HCT116 (cell line): ENCODE measurements around the gene RGS6. TPM values are rescaled to one million over a fixed set of nuclear protein-coding genes. Genes with fewer than 3 reads are reported as not detected.

Experiments
- ATAC-seq: fragments of 200-7000 bp; cut with Tn5 transposase; 2 replicates; pipeline ENCODE4 v1.9.1; 2020; ENCODE audit warnings: mild to moderate bottlenecking, moderate library complexity
- BruUV-seq: library from RNA; stranded (reverse); fragments of 400-500 nt; replicated peaks from 2 replicates; lab custom pipeline; 2021; lab: Mats Ljungman, UMichigan
- CTCF ChIA-PET: fragments of 300-600 bp; sonication (Branson Sonifier 250); formaldehyde crosslinking; loops from one replicate; lab custom pipeline; 2021; ENCODE audit warnings: antibody characterized with exemption; lab: Charles Lee
- POLR2A ChIA-PET: fragments of 300-600, 350-600 bp; sonication (Branson Sonifier 250); formaldehyde crosslinking; loops from one replicate; lab custom pipeline; 2021; ENCODE audit warnings: antibody characterized with exemption; lab: Charles Lee
- RAD21 ChIA-PET, 2 experiments: fragments of 300-600 bp; sonication (Branson Sonifier 250); formaldehyde crosslinking; loops; one replicate each; lab custom pipeline; 2023; ENCODE audit warnings: low total read pairs in 2 of 2; ENCODE audit not compliant: uncharacterized antibody in 2 of 2, unreplicated experiment in 2 of 2, low non-redundant PET in 1 of 2; lab: Charles Lee
- DNase-seq: peaks from one replicate; pipeline ENCODE4 v3.0.0-alpha.2; 2010; ENCODE audit warnings: low read depth, low spot score
- H2AFZ ChIP-seq: fragments of 200-600 bp; shearing (Covaris generic), sonication (generic); 2 replicates; pipeline ENCODE4 v1.6.1; 2017; ENCODE audit warnings: low read depth, mixed run types, mixed read lengths, antibody characterized with exemption, low read length; ENCODE audit not compliant: poor library complexity, severe bottlenecking
- H3K27ac ChIP-seq: 2 replicates; pipeline ENCODE4 v1.5.1; 2012; ENCODE audit warnings: low read depth, low read length
- H3K27me3 ChIP-seq: fragments of 200-600 bp; sonication (generic); 2 replicates; pipeline ENCODE4 v1.6.1; 2016; ENCODE audit warnings: mixed run types, low read length, mixed read lengths; ENCODE audit not compliant: insufficient read depth
- H3K36me3 ChIP-seq, 2 experiments: fragments of 200-500 bp in 1 of 2; fragments of 200-600 bp in 1 of 2; sonication (Bioruptor generic) in 1 of 2; sonication (generic) in 1 of 2; 2 replicates each; pipeline versions ENCODE4 v1.5.1 to v1.6.1; 2014 to 2016; ENCODE audit warnings: low read length in 2 of 2, inconsistent platforms in 1 of 2, mixed read lengths in 1 of 2, mixed run types in 1 of 2; ENCODE audit not compliant: insufficient read depth in 2 of 2, control insufficient read depth in 1 of 2
- H3K4me1 ChIP-seq, 2 experiments: fragments of 200-600 bp in 1 of 2; sonication (generic) in 1 of 2; 2 replicates each; pipeline versions ENCODE4 v1.5.1 to v1.6.1; 2012 to 2017; ENCODE audit warnings: low read length in 2 of 2, inconsistent platforms in 1 of 2, mild to moderate bottlenecking in 1 of 2, mixed read lengths in 1 of 2, mixed run types in 1 of 2, moderate library complexity in 1 of 2; ENCODE audit not compliant: insufficient read depth in 2 of 2, control insufficient read depth in 1 of 2
- H3K4me2 ChIP-seq: fragments of 200-600 bp; sonication (generic); 2 replicates; pipeline ENCODE4 v1.6.1; 2017; ENCODE audit warnings: mixed run types, low read length, mixed read lengths
- H3K4me3 ChIP-seq, 2 experiments: fragments of 200-600 bp in 1 of 2; sonication (generic) in 1 of 2; replicated peaks in 1 of 2; 2 replicates each; pipeline ENCODE4 v1.5.1; 2011 to 2016; ENCODE audit warnings: low read length in 2 of 2, control low read depth in 1 of 2, low read depth in 1 of 2, mild to moderate bottlenecking in 1 of 2, mixed read lengths in 1 of 2, mixed run types in 1 of 2
- H3K79me2 ChIP-seq: fragments of 200-600 bp; sonication (generic); 2 replicates; pipeline ENCODE4 v1.6.1; 2017; ENCODE audit warnings: mild to moderate bottlenecking, mixed run types, low read length, moderate library complexity, mixed read lengths; ENCODE audit not compliant: insufficient read depth
- H3K9ac ChIP-seq: fragments of 200-600 bp; sonication (generic); 2 replicates; pipeline ENCODE4 v1.6.1; 2016; ENCODE audit warnings: low read length, mixed read lengths
- H3K9me2 ChIP-seq: fragments of 200-600 bp; sonication (generic), shearing (Covaris generic); 2 replicates; pipeline ENCODE4 v1.6.1; 2017; ENCODE audit warnings: mixed run types, mild to moderate bottlenecking, moderate library complexity; ENCODE audit not compliant: insufficient read depth
- H3K9me3 ChIP-seq, 2 experiments: fragments of 200-500 bp in 1 of 2; fragments of 200-600 bp in 1 of 2; sonication (Bioruptor generic) in 1 of 2; sonication (generic) in 1 of 2; 2 replicates each; pipeline ENCODE4 v1.6.1; 2014 to 2017; ENCODE audit warnings: low read length in 2 of 2, mixed read lengths in 2 of 2, inconsistent platforms in 1 of 2, low read depth in 1 of 2, mild to moderate bottlenecking in 1 of 2, mixed run types in 1 of 2, moderate library complexity in 1 of 2; ENCODE audit not compliant: control insufficient read depth in 1 of 2, insufficient read depth in 1 of 2
- H4K20me1 ChIP-seq: fragments of 200-600 bp; sonication (generic), shearing (Covaris generic); 2 replicates; pipeline ENCODE4 v1.6.1; 2017; ENCODE audit warnings: mixed run types, mild to moderate bottlenecking, moderate library complexity; ENCODE audit not compliant: insufficient read depth
- ATF3 ChIP-seq: IDR thresholded peaks from 2 replicates; pipeline ENCODE4 v1.6.1; 2012
- CEBPB ChIP-seq: IDR thresholded peaks from 2 replicates; pipeline ENCODE4 v1.6.1; 2012; ENCODE audit warnings: low read depth
- EGR1 ChIP-seq: IDR thresholded peaks from 2 replicates; pipeline ENCODE4 v1.6.1; 2012; ENCODE audit warnings: low read depth
- ELF1 ChIP-seq: IDR thresholded peaks from 2 replicates; pipeline ENCODE4 v1.6.1; 2012; ENCODE audit warnings: low read depth, borderline replicate concordance
- EZH2 ChIP-seq: fragments of 200-600 bp; sonication (generic); IDR thresholded peaks from 2 replicates; pipeline ENCODE4 v1.6.1; 2017; ENCODE audit warnings: antibody characterized with exemption, mixed run types
- EZH2phosphoT487 ChIP-seq: fragments of 200-600 bp; IDR thresholded peaks from 2 replicates; pipeline ENCODE4 v1.6.1; 2018; ENCODE audit warnings: antibody characterized with exemption, borderline replicate concordance
- FOSL1 ChIP-seq: IDR thresholded peaks from 2 replicates; pipeline ENCODE4 v1.6.1; 2012; ENCODE audit warnings: low read depth
- POLR2A ChIP-seq: IDR thresholded peaks from 2 replicates; pipeline ENCODE4 v1.7.0; 2011; ENCODE audit warnings: borderline replicate concordance; ENCODE audit not compliant: insufficient read depth, insufficient read length; ENCODE audit errors: extremely low read depth
- RAD21 ChIP-seq: IDR thresholded peaks from 2 replicates; pipeline ENCODE4 v1.6.1; 2012; ENCODE audit warnings: low read depth, mild to moderate bottlenecking
- REST ChIP-seq: IDR thresholded peaks from 2 replicates; pipeline ENCODE4 v1.6.1; 2012; ENCODE audit warnings: low read depth
- SP1 ChIP-seq: IDR thresholded peaks from 2 replicates; pipeline ENCODE4 v1.6.1; 2012; ENCODE audit warnings: low read depth
- SRF ChIP-seq: IDR thresholded peaks from 2 replicates; pipeline ENCODE4 v1.6.1; 2012; ENCODE audit warnings: low read depth
- TCF7L2 ChIP-seq: IDR thresholded peaks from 2 replicates; pipeline ENCODE4 v1.7.0; 2011; ENCODE audit warnings: borderline replicate concordance, inconsistent platforms; ENCODE audit not compliant: insufficient read depth, insufficient read length; ENCODE audit errors: extremely low read depth
- ZBTB33 ChIP-seq: IDR thresholded peaks from 2 replicates; pipeline ENCODE4 v1.6.1; 2011; ENCODE audit warnings: mild to moderate bottlenecking, low read length, moderate library complexity; ENCODE audit not compliant: insufficient replicate concordance; ENCODE audit errors: extremely low read depth
- ZFX ChIP-seq: fragments of 450-650 bp; IDR thresholded peaks from 2 replicates; pipeline ENCODE4 v1.6.1; 2017
- ZNF274 ChIP-seq: fragments of 200-500 bp; sonication (Bioruptor generic); IDR thresholded peaks from 2 replicates; pipeline ENCODE4 v1.6.1; 2014; ENCODE audit warnings: mild to moderate bottlenecking, low read depth, low read length, inconsistent platforms
- intact Hi-C: fragments of 100-400 bp; cut with micrococcal nuclease; formaldehyde crosslinking; loops from 2 replicates; pipeline ENCODE4 v1.10.0; 2022
- total RNA-seq: library from RNA; stranded (reverse); gene quantifications from one replicate; pipeline ENCODE4 v1.2.1, GENCODE V29; 2021; ENCODE audit not compliant: unreplicated experiment

Gene RGS6
- total RNA-seq, 1 experiment from 2014 or later = 4.7 TPM

GRCh38 chr14:72434856-72435255, 502.6 kb downstream of the RGS6 start:
- Histone ChIP-seq H2AFZ (no peak overlapping the region), H3K4me3 (no peak overlapping the region), H4K20me1 (no peaks in the 10 kb centered on the region), H3K4me2 (no peak overlapping the region), H3K9ac (no peak overlapping the region), H3K79me2 (no peaks in the 10 kb centered on the region), H3K27me3 (no peaks in the 10 kb centered on the region; the same call in 1 of the 2 replicates), H3K4me1 (peaks cover 2 to 6% of the 10 kb centered on the region in 2 experiments; a peak in 2 of 4 replicates), H3K9me3 (no peaks in the 10 kb centered on the region), H3K9me2 (no peaks in the 10 kb centered on the region), H3K27ac (no peak overlapping the region), H3K36me3 (no peaks in the 10 kb centered on the region)
- ATAC-seq (no peak), DNase-seq (no peak)
- intact Hi-C loops = no loop called here
- ChIA-PET POLR2A (no interaction called here), CTCF (no interaction called here), RAD21 (no interaction called here)
- TF ChIP-seq EZH2 (no peak), ZFX (no peak), EZH2phosphoT487 (no peak), CEBPB (no peak), ZNF274 (no peak), EGR1 (no peak), POLR2A (no peak)
- no TSS peak for BruUV-seq

GRCh38 chr14:72439707-72440106, 507.5 kb downstream of the RGS6 start:
- no peaks in the 10 kb centered on the region for H3K36me3 ChIP-seq
- BruUV-seq = no TSS peak
- no peak overlapping the region for H3K4me3 ChIP-seq
- H3K9me2 ChIP-seq = no peaks in the 10 kb centered on the region
- no peaks in the 10 kb centered on the region for H3K9me3 ChIP-seq
- H4K20me1 ChIP-seq = no peaks in the 10 kb centered on the region
- no peaks in the 10 kb centered on the region for H3K27me3 ChIP-seq
- intact Hi-C loops = no loop called here
- ChIA-PET POLR2A (no interaction called here), RAD21 (no interaction called here), CTCF (no interaction called here)
- H3K4me1 ChIP-seq = peaks cover 0 to 2% of the 10 kb centered on the region in 2 experiments; a peak in 1 of 4 replicates
- no peaks in the 10 kb centered on the region for H3K79me2 ChIP-seq
- TF ChIP-seq POLR2A (no peak), CEBPB (no peak), SRF (no peak), FOSL1 (no peak), SP1 (no peak), ELF1 (no peak), ZNF274 (no peak), TCF7L2 (no peak), ATF3 (no peak), RAD21 (no peak), ZBTB33 (no peak), ZFX (no peak), EGR1 (no peak), REST (no peak)
- DNase-seq = no peak
- H3K9ac ChIP-seq = no peak overlapping the region
- no peak overlapping the region for H3K4me2 ChIP-seq
- H2AFZ ChIP-seq = no peak overlapping the region
- no peak overlapping the region for H3K27ac ChIP-seq
- no peak for ATAC-seq
